Stimulated activated CD8-positive, alpha-beta memory T cell treated with anti-CD3 and anti-CD28 coated beads, Interleukin-15, amount 100 ng/mL, for 24 hours (primary cell): ENCODE data around the gene SECTM1.

ENCODE experiments used
- DNase-seq: peaks from one replicate; pipeline ENCODE4 v3.0.0-alpha.2; 2020; ENCODE audit warnings: low read depth

SECTM1 gene

GRCh38 chr17:82315703-82316358, 17.7 kb downstream of the SECTM1 start:
- DNase-seq: no peak

GRCh38 chr17:82314727-82315605, 18.6 kb downstream of the SECTM1 start:
- DNase-seq: no peak

GRCh38 chr17:82314012-82314726, 19.4 kb downstream of the SECTM1 start:
- DNase-seq: no peak

- no peak for DNase-seq
Observed at GRCh38 chr17:82313195-82314011, 20.2 kb downstream of the SECTM1 start.

GRCh38 chr17:82311971-82312370, 21.6 kb downstream of the SECTM1 start:
- DNase-seq: no peak

- no peak for DNase-seq
Observed at GRCh38 chr17:82310877-82311276, 22.7 kb downstream of the SECTM1 start.

GRCh38 chr17:82309656-82310570, 23.7 kb downstream of the SECTM1 start:
- DNase-seq: no peak

GRCh38 chr17:82305727-82306300, 27.8 kb downstream of the SECTM1 start:
- DNase-seq: no peak

- DNase-seq: no peak
Observed at GRCh38 chr17:82304826-82305726, 28.5 kb downstream of the SECTM1 start.

- no peak for DNase-seq
Observed at GRCh38 chr17:82303944-82304808, 29.4 kb downstream of the SECTM1 start.

- DNase-seq: no peak
Observed at GRCh38 chr17:82302991-82303943, 30.3 kb downstream of the SECTM1 start.

- no peak for DNase-seq
Observed at GRCh38 chr17:82302568-82302963, 31.0 kb downstream of the SECTM1 start.

GRCh38 chr17:82301916-82302567, 31.5 kb downstream of the SECTM1 start:
- no peak for DNase-seq

- DNase-seq: no peak
Observed at GRCh38 chr17:82301300-82301915, 32.2 kb downstream of the SECTM1 start.

- no peak for DNase-seq
Observed at GRCh38 chr17:82300707-82301270, 32.8 kb downstream of the SECTM1 start.

GRCh38 chr17:82300228-82300627, 33.3 kb downstream of the SECTM1 start:
- DNase-seq: no peak
